Mesendoderm (in vitro differentiated cells): ENCODE data around the gene DROSHA.

Experiments used
- DNase-seq: peaks from one replicate; pipeline ENCODE4 v3.0.0; 2013
- H2AK5ac ChIP-seq: 2 replicates; pipeline ENCODE4 v1.6.1; 2013; ENCODE audit warnings: low read length, inconsistent platforms
- H2BK120ac ChIP-seq: 2 replicates; pipeline ENCODE4 v1.6.1; 2013; ENCODE audit warnings: low read depth, mild to moderate bottlenecking, low read length, moderate library complexity, mixed read lengths
- H2BK15ac ChIP-seq: replicated peaks from 2 replicates; pipeline ENCODE4 v1.6.1; 2013; ENCODE audit warnings: low read depth, mild to moderate bottlenecking, moderate library complexity
- H2BK5ac ChIP-seq: 2 replicates; pipeline ENCODE4 v1.6.1; 2013; ENCODE audit warnings: low read length, inconsistent platforms
- H3K18ac ChIP-seq: 2 replicates; pipeline ENCODE4 v1.6.1; 2013; ENCODE audit warnings: mild to moderate bottlenecking, low read length, mixed read lengths
- H3K23ac ChIP-seq: one replicate; pipeline ENCODE4 v1.6.1; 2013; ENCODE audit warnings: low read length
- H3K27ac ChIP-seq: 2 replicates; pipeline ENCODE4 v1.5.1; 2013; ENCODE audit warnings: low read depth, mild to moderate bottlenecking, inconsistent platforms, low read length, moderate library complexity
- H3K27me3 ChIP-seq: 2 replicates; pipeline ENCODE4 v1.6.1; 2013; ENCODE audit warnings: low read length, control low read depth, mild to moderate bottlenecking, inconsistent platforms; ENCODE audit not compliant: insufficient read depth, poor library complexity
- H3K36me3 ChIP-seq: 2 replicates; pipeline ENCODE4 v1.6.1; 2013; ENCODE audit warnings: low read length, inconsistent platforms; ENCODE audit not compliant: control insufficient read depth, insufficient read depth
- H3K4ac ChIP-seq: one replicate; pipeline ENCODE4 v1.6.1; 2013; ENCODE audit warnings: low read depth, mild to moderate bottlenecking, low read length, moderate library complexity
- H3K4me1 ChIP-seq: 2 replicates; pipeline ENCODE4 v1.6.1; 2013; ENCODE audit warnings: low read depth, low read length, inconsistent platforms; ENCODE audit not compliant: control insufficient read depth
- H3K4me2 ChIP-seq: 2 replicates; pipeline ENCODE4 v1.6.1; 2013; ENCODE audit warnings: low read length
- H3K4me3 ChIP-seq: 2 replicates; pipeline ENCODE4 v1.5.1; 2013; ENCODE audit warnings: mild to moderate bottlenecking, low read length
- H3K56ac ChIP-seq: one replicate; pipeline ENCODE4 v1.6.1; 2013; ENCODE audit warnings: low read length
- H3K79me1 ChIP-seq: 2 replicates; pipeline ENCODE4 v1.6.1; 2013; ENCODE audit warnings: low read length, inconsistent platforms
- H3K79me2 ChIP-seq: 2 replicates; pipeline ENCODE4 v1.6.1; 2013; ENCODE audit warnings: mild to moderate bottlenecking, low read length; ENCODE audit not compliant: control insufficient read depth, insufficient read depth
- H3K9ac ChIP-seq: 2 replicates; pipeline ENCODE4 v1.6.1; 2013; ENCODE audit warnings: low read length, inconsistent platforms
- H4K5ac ChIP-seq: one replicate; pipeline ENCODE4 v1.6.1; 2013; ENCODE audit warnings: low read length
- H4K8ac ChIP-seq: one replicate; pipeline ENCODE4 v1.6.1; 2013; ENCODE audit warnings: low read depth, mild to moderate bottlenecking, control low read depth, low read length, moderate library complexity
- WGBS: extraction: QIAGEN DNeasy Blood & Tissue Kit; methylation state at CpG from one replicate; pipeline ENCODE4 v1.1.7; 2013; ENCODE audit warnings: low lambda C conversion rate, missing lambda C conversion rate; ENCODE audit not compliant: insufficient coverage; ENCODE audit errors: extremely low coverage; 5-methylcytosine and 5-hydroxymethylcytosine counted together

Gene DROSHA

DNA sequence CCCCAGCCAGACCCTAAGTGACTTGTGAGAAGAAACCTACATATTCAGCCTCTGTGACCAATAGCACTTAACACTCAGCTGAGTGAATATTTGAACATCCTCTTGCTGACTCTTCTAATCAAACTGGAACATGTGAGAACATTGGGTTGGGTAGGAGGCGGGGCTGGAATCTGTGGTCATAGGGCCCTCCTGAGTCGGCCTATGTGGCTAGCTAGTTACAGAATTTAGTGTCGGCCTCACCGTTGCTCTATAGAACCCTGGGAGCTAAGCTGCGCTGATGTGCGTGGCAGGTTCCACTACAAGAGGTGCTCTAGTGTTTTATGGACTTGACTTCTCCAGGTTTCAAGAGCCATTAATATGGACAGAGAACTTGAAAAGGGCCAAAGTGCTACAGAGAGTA, 138.8 kb downstream of the DROSHA start:
- no peak overlapping the region for H2AK5ac ChIP-seq
- H3K79me1 ChIP-seq = no peaks in the 10 kb centered on the region
- no peaks in the 10 kb centered on the region for H3K79me2 ChIP-seq
- DNase-seq = no peak
- no peak overlapping the region for H3K27ac ChIP-seq
- no peak overlapping the region for H3K9ac ChIP-seq
- H3K4me1 ChIP-seq = no peaks in the 10 kb centered on the region
- no peak overlapping the region for H2BK5ac ChIP-seq
- no peak overlapping the region for H3K4ac ChIP-seq
- no peak overlapping the region for H3K4me3 ChIP-seq
- WGBS = no CpG with 5 or more reads among the region's 6 CpGs
- H3K23ac ChIP-seq = no peak overlapping the region
- H4K5ac ChIP-seq = no peak overlapping the region
- H3K4me2 ChIP-seq = no peak overlapping the region
- no peaks in the 10 kb centered on the region for H3K27me3 ChIP-seq
- H3K36me3 ChIP-seq = no peaks in the 10 kb centered on the region
- H2BK120ac ChIP-seq = no peak overlapping the region
- H3K18ac ChIP-seq = no peak overlapping the region
- no peak overlapping the region for H3K56ac ChIP-seq
- no peak overlapping the region for H4K8ac ChIP-seq
- no peak overlapping the region for H2BK15ac ChIP-seq

DNA sequence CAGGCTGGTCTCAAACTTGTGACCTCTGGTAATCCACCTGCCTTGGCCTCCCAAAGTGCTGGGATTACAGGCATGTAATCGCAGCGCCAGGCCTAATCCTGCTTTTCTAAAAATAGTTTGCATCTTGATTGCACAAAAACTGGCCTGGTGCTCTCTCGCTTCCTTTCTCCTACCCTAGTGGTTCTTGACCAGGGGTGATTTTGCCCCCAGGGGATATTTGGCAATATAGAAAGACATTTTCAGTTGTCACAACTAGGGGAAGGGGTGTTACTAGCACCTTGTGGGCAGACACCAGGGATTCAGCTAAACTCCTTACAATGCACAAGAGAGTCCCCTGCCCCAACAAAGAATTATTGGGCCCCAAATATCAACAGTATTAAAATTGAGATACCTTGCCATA, 139.8 kb downstream of the DROSHA start:
- no peak overlapping the region for H3K18ac ChIP-seq
- no peaks in the 10 kb centered on the region for H3K36me3 ChIP-seq
- no peak overlapping the region for H3K4me3 ChIP-seq
- no peak overlapping the region for H2BK15ac ChIP-seq
- H3K4me1 ChIP-seq = no peaks in the 10 kb centered on the region
- no peak overlapping the region for H3K4me2 ChIP-seq
- H2AK5ac ChIP-seq = no peak overlapping the region
- no peaks in the 10 kb centered on the region for H3K27me3 ChIP-seq
- H4K5ac ChIP-seq = no peak overlapping the region
- DNase-seq = no peak
- H3K9ac ChIP-seq = no peak overlapping the region
- H3K27ac ChIP-seq = no peak overlapping the region
- H4K8ac ChIP-seq = no peak overlapping the region
- H3K56ac ChIP-seq = no peak overlapping the region
- no peaks in the 10 kb centered on the region for H3K79me2 ChIP-seq
- no peak overlapping the region for H3K4ac ChIP-seq
- WGBS = no CpG with 5 or more reads among the region's 3 CpGs
- no peak overlapping the region for H3K23ac ChIP-seq
- no peak overlapping the region for H2BK120ac ChIP-seq
- H2BK5ac ChIP-seq = no peak overlapping the region
- no peaks in the 10 kb centered on the region for H3K79me1 ChIP-seq

DNA sequence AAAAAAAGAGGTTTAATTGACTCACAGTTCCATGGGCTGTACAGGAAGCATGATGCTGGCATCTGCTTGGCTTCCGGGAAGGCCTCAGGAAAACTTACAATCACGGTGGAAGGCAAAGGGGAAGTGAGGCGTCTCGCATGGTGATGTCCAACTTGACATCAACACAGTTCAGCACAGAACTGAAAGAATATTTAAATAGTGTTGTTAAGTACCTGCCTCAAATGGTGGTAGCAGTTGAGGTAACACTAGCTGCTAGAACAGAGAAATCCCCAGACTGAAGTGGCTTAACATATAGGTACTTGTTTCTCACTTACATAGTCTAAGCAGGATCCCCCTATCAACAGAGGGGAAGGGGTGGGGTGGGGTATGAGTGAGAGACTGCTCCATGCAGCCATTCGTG, 141.6 kb downstream of the DROSHA start:
- no peak for DNase-seq
- no peaks in the 10 kb centered on the region for H3K79me1 ChIP-seq
- H4K8ac ChIP-seq = no peak overlapping the region
- no peaks in the 10 kb centered on the region for H3K36me3 ChIP-seq
- H3K4me3 ChIP-seq = no peak overlapping the region
- no peak overlapping the region for H4K5ac ChIP-seq
- no peak overlapping the region for H2BK15ac ChIP-seq
- H2AK5ac ChIP-seq = no peak overlapping the region
- H3K9ac ChIP-seq = no peak overlapping the region
- H2BK5ac ChIP-seq = no peak overlapping the region
- no peak overlapping the region for H3K4me2 ChIP-seq
- H3K18ac ChIP-seq = no peak overlapping the region
- H3K4me1 ChIP-seq = no peaks in the 10 kb centered on the region
- WGBS = no CpG with 5 or more reads among the region's 5 CpGs
- no peak overlapping the region for H3K56ac ChIP-seq
- H3K4ac ChIP-seq = no peak overlapping the region
- no peak overlapping the region for H2BK120ac ChIP-seq
- H3K27ac ChIP-seq = no peak overlapping the region
- H3K27me3 ChIP-seq = no peaks in the 10 kb centered on the region
- no peaks in the 10 kb centered on the region for H3K79me2 ChIP-seq
- H3K23ac ChIP-seq = no peak overlapping the region

DNA sequence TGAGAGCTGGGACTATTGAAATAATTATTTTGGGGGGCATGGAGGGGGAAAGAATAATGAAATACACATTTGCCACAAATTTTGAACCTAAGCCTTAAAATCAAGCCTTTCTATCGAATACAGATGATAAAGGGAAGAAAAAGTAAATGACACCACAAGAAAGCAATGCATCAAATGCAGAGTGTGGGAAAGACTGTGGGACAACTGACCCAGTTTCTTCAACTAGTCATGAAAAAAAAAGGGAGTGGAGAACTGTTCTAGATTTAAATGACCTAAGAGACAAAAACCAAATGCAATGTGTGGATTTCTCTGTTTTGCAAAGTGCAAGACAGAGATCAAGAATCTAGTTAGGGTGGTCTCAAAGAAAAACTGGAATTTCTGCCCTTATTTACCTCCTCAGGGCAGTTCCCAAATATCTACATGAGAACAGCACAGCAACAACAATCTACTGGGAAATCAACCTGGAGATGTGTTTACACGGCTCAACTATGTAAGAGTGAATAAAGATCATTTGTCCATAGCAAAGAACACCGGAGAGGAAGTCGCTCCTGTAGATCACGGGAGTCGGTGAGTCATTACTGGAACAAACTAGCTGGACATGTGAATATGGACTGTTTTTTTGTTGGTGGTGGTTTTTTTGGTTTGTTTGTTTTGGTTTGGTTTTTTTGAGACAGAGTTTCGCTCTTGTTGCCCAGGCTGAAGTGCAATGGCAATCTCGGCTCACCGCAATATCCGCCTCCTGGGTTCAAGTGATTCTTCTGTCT, 145.9 kb downstream of the DROSHA start:
- no peak for DNase-seq
- WGBS = no CpG with 5 or more reads among the region's 10 CpGs
- Histone ChIP-seq H2BK5ac (no peak overlapping the region), H3K56ac (no peak overlapping the region), H3K79me1 (no peaks in the 10 kb centered on the region), H3K27ac (no peak overlapping the region), H3K9ac (no peak overlapping the region), H3K27me3 (no peaks in the 10 kb centered on the region), H3K79me2 (no peaks in the 10 kb centered on the region), H3K23ac (no peak overlapping the region), H3K36me3 (no peaks in the 10 kb centered on the region), H3K4me1 (no peaks in the 10 kb centered on the region), H3K4me3 (no peak overlapping the region), H2AK5ac (no peak overlapping the region), H2BK120ac (no peak overlapping the region), H3K4me2 (no peak overlapping the region), H3K18ac (no peak overlapping the region), H4K8ac (no peak overlapping the region), H3K4ac (no peak overlapping the region), H4K5ac (no peak overlapping the region), H2BK15ac (no peak overlapping the region)

DNA sequence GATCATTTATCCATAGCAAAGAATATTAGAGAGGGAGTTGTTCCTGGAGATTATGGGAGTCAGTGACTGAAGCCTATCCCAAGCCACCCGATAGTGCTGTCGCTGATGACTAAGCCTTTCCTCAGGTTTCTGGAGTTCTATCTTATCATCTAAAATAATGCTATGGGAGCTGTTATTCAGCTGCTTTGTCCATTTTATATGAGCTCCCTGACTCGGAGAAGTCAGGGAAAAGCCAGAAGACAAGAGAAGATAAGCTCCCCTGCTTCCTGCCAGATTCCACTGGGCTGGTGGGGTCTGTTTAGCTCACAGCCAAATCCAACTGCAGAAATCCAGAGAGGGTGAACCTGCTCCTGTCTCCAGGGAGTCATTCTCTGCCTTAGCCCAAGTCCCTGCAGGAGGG, 148.2 kb downstream of the DROSHA start:
- no peaks in the 10 kb centered on the region for H3K27me3 ChIP-seq
- no peak overlapping the region for H3K9ac ChIP-seq
- no peak overlapping the region for H3K18ac ChIP-seq
- no peak overlapping the region for H2AK5ac ChIP-seq
- no peak overlapping the region for H3K4ac ChIP-seq
- no peaks in the 10 kb centered on the region for H3K79me2 ChIP-seq
- H3K4me1 ChIP-seq = no peaks in the 10 kb centered on the region
- H3K4me3 ChIP-seq = no peak overlapping the region
- H2BK5ac ChIP-seq = no peak overlapping the region
- no peak overlapping the region for H2BK15ac ChIP-seq
- no peak overlapping the region for H3K4me2 ChIP-seq
- WGBS = no CpG with 5 or more reads among the region's 3 CpGs
- H4K8ac ChIP-seq = no peak overlapping the region
- no peaks in the 10 kb centered on the region for H3K79me1 ChIP-seq
- DNase-seq = no peak
- H3K23ac ChIP-seq = no peak overlapping the region
- no peak overlapping the region for H3K27ac ChIP-seq
- no peak overlapping the region for H2BK120ac ChIP-seq
- no peaks in the 10 kb centered on the region for H3K36me3 ChIP-seq
- no peak overlapping the region for H4K5ac ChIP-seq
- H3K56ac ChIP-seq = no peak overlapping the region
